Hepatocyte (in vitro differentiated cells): Measurements from ENCODE around the gene AMOTL1.

Source experiments
- CTCF ChIP-seq: fragments of 200-600 bp; sonication (generic); IDR thresholded peaks from 2 replicates; pipeline ENCODE4 v1.5.1; 2016; ENCODE audit warnings: antibody characterized with exemption, mild to moderate bottlenecking; ENCODE audit not compliant: poor library complexity
- EZH2 ChIP-seq: fragments of 200-600 bp; sonication (generic); IDR thresholded peaks from 2 replicates; pipeline ENCODE4 v1.6.1; 2016; ENCODE audit warnings: antibody characterized with exemption, mild to moderate bottlenecking, borderline replicate concordance
- EZH2phosphoT487 ChIP-seq: fragments of 200-600 bp; sonication (generic); IDR thresholded peaks from one replicate; pipeline ENCODE4 v1.6.1; 2018; ENCODE audit warnings: antibody characterized with exemption, mild to moderate bottlenecking, low read depth, moderate library complexity; ENCODE audit not compliant: unreplicated experiment, severe bottlenecking

DNA sequence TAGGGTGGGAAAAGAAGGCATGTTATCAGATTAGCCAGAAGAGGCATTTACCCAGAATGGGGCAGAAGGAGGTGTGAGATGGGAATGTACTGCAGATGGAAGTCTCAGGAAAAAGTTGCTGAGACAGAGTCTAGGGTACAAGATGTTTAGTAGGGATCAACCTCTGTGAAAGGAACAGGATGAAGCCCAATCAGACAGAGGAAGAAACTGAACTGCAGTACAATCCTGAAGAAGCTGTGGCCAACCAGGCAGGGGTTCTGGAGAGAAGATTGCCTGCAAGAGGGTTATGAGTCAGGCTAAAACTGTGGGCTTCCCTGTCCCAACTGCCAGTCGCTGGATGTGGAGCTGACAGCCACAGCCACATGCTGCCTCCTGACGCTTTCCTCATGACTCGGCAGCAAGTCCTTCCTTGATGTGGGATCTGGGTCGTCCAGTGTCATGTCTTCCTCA is 141.2 kb downstream of the AMOTL1 start:
- TF ChIP-seq CTCF, result no peak
- TF ChIP-seq EZH2, result no peak
- TF ChIP-seq EZH2phosphoT487, result no peak
